H9 (cell line): ENCODE results near the gene QSOX1. TPM values are rescaled to one million over a fixed set of nuclear protein-coding genes. Genes with fewer than 3 reads are reported as not detected.

Experiments
- DNase-seq: peaks from one replicate; pipeline ENCODE4 v3.0.0-alpha.2; 2017
- H2AFZ ChIP-seq: one replicate; pipeline ENCODE4 v1.6.1; 2013; ENCODE audit warnings: mild to moderate bottlenecking, low read length, control low read depth, moderate library complexity
- H2AK5ac ChIP-seq: 2 replicates; pipeline ENCODE4 v1.6.1; 2013; ENCODE audit warnings: low read length, control low read depth, mixed read lengths; ENCODE audit not compliant: insufficient read length
- H2BK120ac ChIP-seq: one replicate; pipeline ENCODE4 v1.6.1; 2013; ENCODE audit warnings: low read depth, mild to moderate bottlenecking, low read length, control low read depth, inconsistent platforms; ENCODE audit not compliant: poor library complexity, severe bottlenecking
- H2BK12ac ChIP-seq: 2 replicates; pipeline ENCODE4 v1.6.1; 2013; ENCODE audit warnings: low read length, control low read depth, mixed read lengths, low read depth; ENCODE audit not compliant: insufficient read length
- H2BK15ac ChIP-seq: 2 replicates; pipeline ENCODE4 v1.6.1; 2013; ENCODE audit warnings: low read depth, low read length, control low read depth
- H2BK20ac ChIP-seq: one replicate; pipeline ENCODE4 v1.6.1; 2013; ENCODE audit warnings: low read depth, mild to moderate bottlenecking, low read length, control low read depth, inconsistent platforms; ENCODE audit not compliant: poor library complexity, severe bottlenecking
- H2BK5ac ChIP-seq: 2 replicates; pipeline ENCODE4 v1.6.1; 2013; ENCODE audit warnings: low read length, control low read depth, mixed read lengths; ENCODE audit not compliant: insufficient read length
- H3K14ac ChIP-seq: 2 replicates; pipeline ENCODE4 v1.6.1; 2013; ENCODE audit warnings: low read length, control low read depth; ENCODE audit not compliant: insufficient read depth
- H3K18ac ChIP-seq: 2 replicates; pipeline ENCODE4 v1.6.1; 2013; ENCODE audit warnings: low read depth, mild to moderate bottlenecking, mixed read lengths, low read length, control low read depth; ENCODE audit not compliant: insufficient read length
- H3K23ac ChIP-seq: 2 replicates; pipeline ENCODE4 v1.6.1; 2013; ENCODE audit warnings: low read length, control low read depth, mixed read lengths, low read depth; ENCODE audit not compliant: insufficient read length
- H3K23me2 ChIP-seq: 2 replicates; pipeline ENCODE4 v1.6.1; 2013; ENCODE audit warnings: low read depth, mild to moderate bottlenecking, mixed read lengths, low read length, control low read depth; ENCODE audit not compliant: insufficient read length, poor library complexity, severe bottlenecking
- H3K27ac ChIP-seq: 2 replicates; pipeline ENCODE4 v1.5.1; 2013; ENCODE audit warnings: low read length, control low read depth, mixed read lengths, low read depth; ENCODE audit not compliant: insufficient read length
- H3K27me3 ChIP-seq: 2 replicates; pipeline ENCODE4 v1.6.1; 2013; ENCODE audit warnings: low read length, control low read depth, inconsistent platforms; ENCODE audit not compliant: insufficient read depth
- H3K4ac ChIP-seq: 2 replicates; pipeline ENCODE4 v1.6.1; 2013; ENCODE audit warnings: low read depth, mild to moderate bottlenecking, control low read depth, inconsistent platforms, low read length, moderate library complexity
- H3K4me1 ChIP-seq: 2 replicates; pipeline ENCODE4 v1.6.1; 2013; ENCODE audit warnings: low read length, control low read depth, inconsistent platforms; ENCODE audit not compliant: insufficient read depth
- H3K4me2 ChIP-seq: 2 replicates; pipeline ENCODE4 v1.6.1; 2013; ENCODE audit warnings: low read length, control low read depth, mixed read lengths; ENCODE audit not compliant: insufficient read length, insufficient read depth
- H3K56ac ChIP-seq: 2 replicates; pipeline ENCODE4 v1.6.1; 2013; ENCODE audit warnings: low read depth, mild to moderate bottlenecking, mixed read lengths, low read length, control low read depth; ENCODE audit not compliant: insufficient read length
- H3K79me1 ChIP-seq: 2 replicates; pipeline ENCODE4 v1.6.1; 2013; ENCODE audit warnings: low read depth, mild to moderate bottlenecking, moderate library complexity, low read length, control low read depth, inconsistent platforms; ENCODE audit not compliant: insufficient read depth, poor library complexity, severe bottlenecking
- H3K79me2 ChIP-seq: 2 replicates; pipeline ENCODE4 v1.6.1; 2013; ENCODE audit warnings: low read length, control low read depth, inconsistent platforms; ENCODE audit not compliant: insufficient read depth
- H3K9ac ChIP-seq: 2 replicates; pipeline ENCODE4 v1.6.1; 2013; ENCODE audit warnings: low read length, control low read depth, mixed read lengths; ENCODE audit not compliant: insufficient read length; ENCODE audit errors: extremely low read depth
- H3K9me3 ChIP-seq: one replicate; pipeline ENCODE4 v1.6.1; 2013; ENCODE audit warnings: low read depth, low read length, inconsistent platforms; ENCODE audit not compliant: control insufficient read depth
- H3T11ph ChIP-seq: one replicate; pipeline ENCODE4 v1.6.1; 2013; ENCODE audit warnings: mild to moderate bottlenecking, low read length, control low read depth, inconsistent platforms
- H4K20me1 ChIP-seq: one replicate; pipeline ENCODE4 v1.6.1; 2013; ENCODE audit not compliant: control insufficient read depth, insufficient read length, insufficient read depth
- H4K5ac ChIP-seq: 2 replicates; pipeline ENCODE4 v1.6.1; 2013; ENCODE audit warnings: low read depth, mild to moderate bottlenecking, mixed read lengths, low read length, control low read depth; ENCODE audit not compliant: insufficient read length
- H4K8ac ChIP-seq: replicated peaks from 2 replicates; pipeline ENCODE4 v1.6.1; 2013; ENCODE audit warnings: low read length, control low read depth, mixed read lengths, low read depth; ENCODE audit not compliant: insufficient read length
- H4K91ac ChIP-seq: 2 replicates; pipeline ENCODE4 v1.6.1; 2013; ENCODE audit warnings: low read depth, mild to moderate bottlenecking, moderate library complexity, mixed read lengths, low read length, control low read depth; ENCODE audit not compliant: insufficient read length
- H3K27ac Mint-ChIP-seq, 3 experiments: 2 replicates in 2 of 3; 3 replicates in 1 of 3; pipeline ENCODE4 v1.8.0; 2020 to 2021; ENCODE audit warnings: mixed read lengths in 3 of 3, mild to moderate bottlenecking in 1 of 3, moderate library complexity in 1 of 3
- H3K27me3 Mint-ChIP-seq: 2 replicates; pipeline ENCODE4 v1.8.0; 2021; ENCODE audit warnings: low read depth, mild to moderate bottlenecking, moderate library complexity, mixed read lengths
- H3K36me3 Mint-ChIP-seq, 3 experiments: 2 replicates in 2 of 3; 3 replicates in 1 of 3; pipeline ENCODE4 v1.8.0; 2020 to 2021; ENCODE audit warnings: low read depth in 3 of 3, mixed read lengths in 3 of 3; ENCODE audit not compliant: insufficient read depth in 1 of 3
- H3K4me1 Mint-ChIP-seq, 2 experiments: 2 replicates each; pipeline ENCODE4 v1.8.0; 2020; ENCODE audit warnings: mixed read lengths in 2 of 2
- H3K4me3 Mint-ChIP-seq, 2 experiments: 2 replicates in 1 of 2; 3 replicates in 1 of 2; pipeline ENCODE4 v1.8.0; 2020 to 2021; ENCODE audit warnings: mild to moderate bottlenecking in 2 of 2, mixed read lengths in 2 of 2, moderate library complexity in 1 of 2
- H3K9me3 Mint-ChIP-seq, 2 experiments: 2 replicates in 1 of 2; 3 replicates in 1 of 2; pipeline ENCODE4 v1.8.0; 2020; ENCODE audit warnings: mild to moderate bottlenecking in 2 of 2, mixed read lengths in 2 of 2, moderate library complexity in 1 of 2
- WGBS: extraction: QIAGEN DNeasy Blood & Tissue Kit; methylation state at CpG from one replicate; pipeline ENCODE4 v1.1.7; 2013; ENCODE audit warnings: missing lambda C conversion rate, low lambda C conversion rate, mixed read lengths; ENCODE audit not compliant: insufficient read length; ENCODE audit errors: extremely low coverage; 5-methylcytosine and 5-hydroxymethylcytosine counted together
- total RNA-seq: library from RNA; stranded (reverse); gene quantifications from 2 replicates; pipeline ENCODE4 v1.2.1, GENCODE V29; 2021
- TF ChIP-seq, protein P1 (sequence below): fragments of 200-600 bp; sonication (generic); conservative IDR thresholded peaks from 3 replicates; pipeline ENCODE4 v1.8.0; 2021; ENCODE audit warnings: antibody characterized with exemption, mild to moderate bottlenecking

The QSOX1 gene
- total RNA-seq, 1 experiment from 2014 or later, result 79.2 TPM

DNA sequence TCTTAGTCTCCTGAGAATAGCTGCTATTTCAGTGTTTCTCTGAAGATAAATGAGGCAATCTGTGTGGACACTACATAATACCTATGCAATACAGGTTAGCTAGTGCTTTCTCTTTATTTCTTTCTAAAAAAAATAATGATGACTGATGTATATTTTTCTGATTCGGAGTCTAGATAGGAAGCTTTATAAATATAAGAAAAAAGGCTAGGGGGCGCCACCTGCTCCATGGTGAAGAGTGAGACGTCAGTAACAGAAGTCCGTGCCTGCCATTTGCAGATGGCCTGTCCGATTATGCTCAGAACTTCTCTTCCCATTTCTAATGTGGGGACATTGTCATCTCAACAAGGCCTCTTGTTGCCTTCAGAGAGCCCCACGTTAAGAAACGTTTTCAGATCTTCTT lies 26.4 kb downstream of the QSOX1 start:
- no peak overlapping the region for H2BK20ac ChIP-seq
- no peak overlapping the region for H3K18ac ChIP-seq
- no peaks in the 10 kb centered on the region for H3K27me3 ChIP-seq
- H2AFZ ChIP-seq, result no peak overlapping the region
- no peak overlapping the region for H2BK12ac ChIP-seq
- H3K4me3 Mint-ChIP-seq, result no peak overlapping the region
- no peak overlapping the region for H4K8ac ChIP-seq
- no CpG with 5 or more reads among the region's 7 CpGs for WGBS
- DNase-seq, result no peak
- H3K56ac ChIP-seq, result no peak overlapping the region
- TF ChIP-seq, protein P1, sequence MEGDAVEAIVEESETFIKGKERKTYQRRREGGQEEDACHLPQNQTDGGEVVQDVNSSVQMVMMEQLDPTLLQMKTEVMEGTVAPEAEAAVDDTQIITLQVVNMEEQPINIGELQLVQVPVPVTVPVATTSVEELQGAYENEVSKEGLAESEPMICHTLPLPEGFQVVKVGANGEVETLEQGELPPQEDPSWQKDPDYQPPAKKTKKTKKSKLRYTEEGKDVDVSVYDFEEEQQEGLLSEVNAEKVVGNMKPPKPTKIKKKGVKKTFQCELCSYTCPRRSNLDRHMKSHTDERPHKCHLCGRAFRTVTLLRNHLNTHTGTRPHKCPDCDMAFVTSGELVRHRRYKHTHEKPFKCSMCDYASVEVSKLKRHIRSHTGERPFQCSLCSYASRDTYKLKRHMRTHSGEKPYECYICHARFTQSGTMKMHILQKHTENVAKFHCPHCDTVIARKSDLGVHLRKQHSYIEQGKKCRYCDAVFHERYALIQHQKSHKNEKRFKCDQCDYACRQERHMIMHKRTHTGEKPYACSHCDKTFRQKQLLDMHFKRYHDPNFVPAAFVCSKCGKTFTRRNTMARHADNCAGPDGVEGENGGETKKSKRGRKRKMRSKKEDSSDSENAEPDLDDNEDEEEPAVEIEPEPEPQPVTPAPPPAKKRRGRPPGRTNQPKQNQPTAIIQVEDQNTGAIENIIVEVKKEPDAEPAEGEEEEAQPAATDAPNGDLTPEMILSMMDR, result peak; percentile 71
- no peak overlapping the region for H4K91ac ChIP-seq
- H3K79me1 ChIP-seq, result no peaks in the 10 kb centered on the region
- H2BK120ac ChIP-seq, result no peak overlapping the region
- no peaks in the 10 kb centered on the region for H3K27me3 Mint-ChIP-seq
- no peaks in the 10 kb centered on the region for H3K9me3 Mint-ChIP-seq
- peaks cover 8 to 17% (median 14%) of the 10 kb centered on the region in 3 experiments for H3K36me3 Mint-ChIP-seq
- H2BK5ac ChIP-seq, result no peak overlapping the region
- no peak overlapping the region for H4K5ac ChIP-seq
- H3K4me1 Mint-ChIP-seq, result peaks cover 0 to 6% of the 10 kb centered on the region in 2 experiments; a peak in 2 of 4 replicates
- no peak overlapping the region for H3T11ph ChIP-seq
- no peak overlapping the region for H3K23ac ChIP-seq
- no peaks in the 10 kb centered on the region for H3K9me3 ChIP-seq
- H4K20me1 ChIP-seq, result no peaks in the 10 kb centered on the region
- H2BK15ac ChIP-seq, result no peak overlapping the region
- H3K4me2 ChIP-seq, result no peak overlapping the region
- H3K4me1 ChIP-seq, result no peaks in the 10 kb centered on the region
- H3K27ac ChIP-seq, result no peak overlapping the region
- H3K27ac Mint-ChIP-seq, result no peak overlapping the region
- no peak overlapping the region; the same call in 1 of the 2 replicates for H3K14ac ChIP-seq
- H2AK5ac ChIP-seq, result no peak overlapping the region
- H3K23me2 ChIP-seq, result no peaks in the 10 kb centered on the region
- H3K4ac ChIP-seq, result no peak overlapping the region
- no peaks in the 10 kb centered on the region for H3K79me2 ChIP-seq
- no peak overlapping the region for H3K9ac ChIP-seq
